Measurements from ENCODE around the gene EXOC4. TPM values are rescaled to one million over a fixed set of nuclear protein-coding genes. Genes with fewer than 3 reads are reported as not detected.

Gene EXOC4
- total RNA-seq, 4 donors from 2014 or later: 52.4 to 82.2 (median 67.0) TPM

- intact Hi-C loops (cut with DNase I; ENCODE audit: low total_unique reads): no loop called here
- H3K4me3 ChIP-seq (ENCODE audit: low read depth, poor library complexity, severe bottlenecking): no peak overlapping the region
- WGBS, 2 donors: 80 to 84% methylated on average over 8 of the region's 8 CpGs
- DNase-seq (ENCODE audit: low spot score in 2 of 2): no peak
- TF ChIP-seq, protein P1, sequence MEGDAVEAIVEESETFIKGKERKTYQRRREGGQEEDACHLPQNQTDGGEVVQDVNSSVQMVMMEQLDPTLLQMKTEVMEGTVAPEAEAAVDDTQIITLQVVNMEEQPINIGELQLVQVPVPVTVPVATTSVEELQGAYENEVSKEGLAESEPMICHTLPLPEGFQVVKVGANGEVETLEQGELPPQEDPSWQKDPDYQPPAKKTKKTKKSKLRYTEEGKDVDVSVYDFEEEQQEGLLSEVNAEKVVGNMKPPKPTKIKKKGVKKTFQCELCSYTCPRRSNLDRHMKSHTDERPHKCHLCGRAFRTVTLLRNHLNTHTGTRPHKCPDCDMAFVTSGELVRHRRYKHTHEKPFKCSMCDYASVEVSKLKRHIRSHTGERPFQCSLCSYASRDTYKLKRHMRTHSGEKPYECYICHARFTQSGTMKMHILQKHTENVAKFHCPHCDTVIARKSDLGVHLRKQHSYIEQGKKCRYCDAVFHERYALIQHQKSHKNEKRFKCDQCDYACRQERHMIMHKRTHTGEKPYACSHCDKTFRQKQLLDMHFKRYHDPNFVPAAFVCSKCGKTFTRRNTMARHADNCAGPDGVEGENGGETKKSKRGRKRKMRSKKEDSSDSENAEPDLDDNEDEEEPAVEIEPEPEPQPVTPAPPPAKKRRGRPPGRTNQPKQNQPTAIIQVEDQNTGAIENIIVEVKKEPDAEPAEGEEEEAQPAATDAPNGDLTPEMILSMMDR (IDR thresholded peaks at IDR 0.05): no peak
- TF ChIP-seq POLR2A (IDR thresholded peaks at IDR 0.05): no peak
These were observed 803.9 kb downstream of the EXOC4 start for GRCh38 chr7:134056816-134057215.

DNA sequence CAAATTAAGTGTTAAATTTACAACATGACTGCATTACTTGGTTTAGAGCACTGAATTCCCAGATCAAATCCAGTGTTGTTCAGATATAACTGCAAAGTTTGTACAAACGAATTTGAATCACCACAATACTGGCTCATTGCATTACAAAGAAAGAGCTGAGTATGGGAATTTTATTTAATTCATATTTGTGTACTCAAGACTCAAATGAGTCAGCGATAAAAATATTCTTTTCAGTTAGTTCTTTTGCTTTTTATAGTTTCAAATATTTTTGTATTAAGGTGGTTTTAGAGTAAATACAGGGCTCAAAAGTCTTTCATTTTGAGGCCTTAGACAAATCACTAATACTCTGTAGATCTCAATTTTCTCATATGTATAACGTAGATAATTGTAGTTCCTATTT is 805.6 kb downstream of the EXOC4 start:
- no peak overlapping the region for H3K4me3 ChIP-seq (ENCODE audit: low read depth, poor library complexity, severe bottlenecking)
- intact Hi-C loops (cut with DNase I; ENCODE audit: low total_unique reads): no loop called here
- WGBS, 2 donors: 88 to 92% methylated on average over 3 of the region's 3 CpGs
- TF ChIP-seq, protein P1 (IDR thresholded peaks at IDR 0.05): no peak
- DNase-seq (ENCODE audit: low spot score in 2 of 2): no peak

- 81 to 82% methylated on average over 4 of the region's 4 CpGs for WGBS, 2 donors
- TF ChIP-seq, protein P1 (IDR thresholded peaks at IDR 0.05): no peak
- no peak for TF ChIP-seq POLR2A (IDR thresholded peaks at IDR 0.05)
- intact Hi-C loops (cut with DNase I; ENCODE audit: low total_unique reads): no loop called here
- no peak for DNase-seq (ENCODE audit: low spot score in 2 of 2)
- H3K4me3 ChIP-seq (ENCODE audit: low read depth, poor library complexity, severe bottlenecking): no peak overlapping the region
These were observed 806.1 kb downstream of the EXOC4 start for GRCh38 chr7:134058980-134059379.

- no peak for TF ChIP-seq POLR2A (IDR thresholded peaks at IDR 0.05)
- TF ChIP-seq, protein P1 (IDR thresholded peaks at IDR 0.05): no peak
- 95 to 100% methylated on average over 1 of the region's 1 CpG for WGBS, 2 donors
- intact Hi-C loops (cut with DNase I; ENCODE audit: low total_unique reads): no loop called here
- DNase-seq (ENCODE audit: low spot score in 2 of 2): no peak
- no peak overlapping the region for H3K4me3 ChIP-seq (ENCODE audit: low read depth, poor library complexity, severe bottlenecking)
These were observed 807.0 kb downstream of the EXOC4 start for GRCh38 chr7:134059921-134060320.

- WGBS, 2 donors: 85 to 98% methylated on average over 3 of the region's 3 CpGs
- no peak overlapping the region for H3K4me3 ChIP-seq (ENCODE audit: low read depth, poor library complexity, severe bottlenecking)
- TF ChIP-seq, protein P1 (IDR thresholded peaks at IDR 0.05): no peak
- TF ChIP-seq POLR2A (IDR thresholded peaks at IDR 0.05): no peak
- intact Hi-C loops (cut with DNase I; ENCODE audit: low total_unique reads): no loop called here
- DNase-seq (ENCODE audit: low spot score in 2 of 2): no peak
These were observed 808.0 kb downstream of the EXOC4 start for GRCh38 chr7:134060874-134061273.

- 95% methylated on average over 4 of the region's 4 CpGs for WGBS, 2 donors
- TF ChIP-seq POLR2A (IDR thresholded peaks at IDR 0.05): no peak
- TF ChIP-seq, protein P1 (IDR thresholded peaks at IDR 0.05): no peak
- H3K4me3 ChIP-seq (ENCODE audit: low read depth, poor library complexity, severe bottlenecking): no peak overlapping the region
- intact Hi-C loops (cut with DNase I; ENCODE audit: low total_unique reads): no loop called here
- no peak for DNase-seq (ENCODE audit: low spot score in 2 of 2)
These were observed 809.6 kb downstream of the EXOC4 start for GRCh38 chr7:134062460-134062859.

All from lower leg skin (tissue), 4 donors.